ENCODE measurements around the gene MSRB2.

Gene MSRB2

DNA sequence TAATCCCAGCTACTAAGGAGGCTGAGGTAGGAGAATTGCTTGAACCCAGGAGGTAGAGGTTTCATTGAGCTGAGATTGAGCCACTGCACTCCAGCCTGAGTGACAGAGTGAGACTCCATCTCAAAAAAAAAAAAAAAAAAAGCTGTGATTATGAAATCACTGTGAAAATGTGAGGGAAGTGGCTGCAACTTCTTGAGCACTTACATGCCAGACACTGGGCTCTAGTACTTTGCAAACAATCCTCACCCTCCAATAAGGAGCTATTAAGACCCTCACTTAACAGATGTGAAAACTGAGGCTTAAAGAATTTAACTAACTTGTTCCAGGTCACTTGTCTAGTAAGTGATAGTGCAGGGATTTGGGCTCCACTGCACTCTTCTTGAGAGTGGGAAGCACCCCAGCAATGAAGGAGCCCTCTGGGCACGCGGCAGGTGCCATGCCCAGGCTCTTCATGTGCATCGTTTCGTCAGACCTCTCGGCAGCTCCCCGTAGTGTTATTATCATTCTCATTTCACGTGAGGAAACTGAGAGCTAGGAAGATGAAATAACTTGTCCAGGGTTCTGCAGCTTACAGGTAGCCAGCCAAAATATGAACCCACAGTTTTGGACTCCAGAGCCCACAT, 19.0 kb downstream of the MSRB2 start:
- no peak for DNase-seq

GRCh38 chr10:23116486-23117205, 21.3 kb downstream of the MSRB2 start:
- DNase-seq = no peak

- no peak for DNase-seq
These were observed 24.9 kb downstream of the MSRB2 start for GRCh38 chr10:23120001-23120934.

- DNase-seq = no peak
These were observed 25.8 kb downstream of the MSRB2 start for GRCh38 chr10:23121135-23121534.

GRCh38 chr10:23136462-23136861, 41.1 kb downstream of the MSRB2 start:
- no peak for DNase-seq

DNA sequence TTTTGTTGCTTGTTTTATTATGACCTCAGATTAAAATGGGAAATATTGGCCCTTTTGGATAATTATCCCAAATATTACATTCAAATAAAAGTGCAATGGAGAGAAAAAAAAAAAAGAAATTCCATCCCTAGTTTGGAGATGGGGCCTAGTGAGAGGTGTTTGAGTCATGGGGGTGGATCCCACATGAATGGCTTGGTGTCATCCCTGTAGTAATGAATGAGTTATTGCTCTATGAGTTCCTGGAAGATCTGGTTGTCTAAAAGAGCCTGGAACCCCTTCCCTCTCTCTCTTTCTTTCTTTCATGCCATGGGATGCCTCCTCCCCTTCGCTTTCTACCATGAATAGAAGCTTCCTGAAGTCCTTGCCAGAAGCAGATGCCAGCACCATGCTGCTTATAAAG, 44.3 kb downstream of the MSRB2 start:
- no peak for DNase-seq

DNA sequence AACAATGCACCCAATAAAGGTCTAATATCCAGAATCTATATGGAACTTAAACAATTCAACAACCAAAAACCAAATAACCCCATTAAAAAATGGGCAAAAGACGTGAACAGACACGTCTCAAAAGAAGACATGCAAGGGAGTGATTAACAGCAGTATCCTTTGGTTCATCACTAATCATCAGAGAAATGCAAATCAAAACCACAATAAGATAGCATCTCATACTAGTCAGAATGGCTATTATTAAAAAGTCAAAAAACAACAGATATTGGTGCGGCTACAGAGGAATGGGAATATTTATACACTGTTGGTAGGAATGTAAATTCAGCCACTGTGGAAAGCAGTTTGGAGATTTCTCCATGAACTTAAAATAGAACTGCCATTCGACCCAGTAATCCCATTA, 46.6 kb downstream of the MSRB2 start:
- DNase-seq = no peak

DNA sequence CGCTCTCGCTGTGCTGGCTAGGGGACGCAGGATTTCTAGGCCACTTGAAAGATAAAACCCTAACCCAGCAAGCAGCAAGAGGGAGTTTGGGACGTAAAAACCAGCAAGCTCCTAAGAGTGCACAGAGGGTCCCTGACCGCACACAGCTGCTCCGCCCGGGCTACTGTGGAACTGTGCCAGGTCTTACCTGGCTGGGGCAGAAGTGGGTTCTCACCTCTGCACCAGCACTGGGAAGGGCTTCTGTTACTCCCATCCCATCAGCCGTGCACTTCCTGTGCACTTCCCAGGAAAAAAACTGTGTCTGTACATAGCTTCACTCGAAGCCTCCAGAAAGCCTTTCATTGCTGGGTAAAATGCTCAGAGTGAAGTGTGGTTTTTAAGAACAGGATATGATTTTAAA, 50.9 kb downstream of the MSRB2 start:
- no peak for DNase-seq

DNA sequence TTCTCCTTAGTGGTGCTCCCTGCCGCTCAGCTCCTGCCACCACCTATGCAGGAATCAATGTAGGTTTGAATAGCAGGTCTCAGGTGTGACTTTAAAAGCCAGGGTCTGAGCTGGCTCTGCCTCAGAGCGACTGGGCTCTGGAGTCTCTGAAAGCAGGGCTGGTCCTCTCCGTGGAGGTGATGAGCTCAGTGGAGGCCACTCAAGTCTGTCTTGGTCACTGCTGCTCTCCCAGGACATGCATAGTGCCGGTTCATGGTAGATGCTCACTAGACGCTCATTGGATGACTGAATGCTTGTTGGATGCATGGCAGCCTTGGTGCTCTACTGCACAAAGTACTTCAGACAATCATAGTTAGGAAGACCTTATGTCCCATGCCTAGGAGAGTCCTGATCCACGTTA, 51.7 kb downstream of the MSRB2 start:
- no peak for DNase-seq

DNA sequence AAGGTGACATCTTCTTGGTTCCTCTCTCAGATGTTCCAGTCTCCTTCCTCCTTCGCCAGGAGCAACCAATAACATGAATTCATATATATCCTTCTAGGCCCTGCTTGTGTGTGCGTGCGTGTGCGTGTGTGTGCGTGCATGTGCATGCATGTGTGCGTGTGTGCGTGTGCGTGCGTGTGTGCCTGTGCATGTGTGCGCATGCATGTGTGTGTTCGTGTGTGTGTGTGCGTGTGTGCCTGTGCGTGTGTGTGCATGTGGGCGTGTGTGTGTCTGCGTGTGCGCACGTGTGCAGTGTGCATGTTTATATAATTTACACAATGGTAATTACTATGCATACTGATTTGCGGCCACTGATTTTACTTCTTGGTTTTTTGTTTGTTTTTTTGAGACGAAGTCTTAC, 52.8 kb downstream of the MSRB2 start:
- DNase-seq = no peak

DNA sequence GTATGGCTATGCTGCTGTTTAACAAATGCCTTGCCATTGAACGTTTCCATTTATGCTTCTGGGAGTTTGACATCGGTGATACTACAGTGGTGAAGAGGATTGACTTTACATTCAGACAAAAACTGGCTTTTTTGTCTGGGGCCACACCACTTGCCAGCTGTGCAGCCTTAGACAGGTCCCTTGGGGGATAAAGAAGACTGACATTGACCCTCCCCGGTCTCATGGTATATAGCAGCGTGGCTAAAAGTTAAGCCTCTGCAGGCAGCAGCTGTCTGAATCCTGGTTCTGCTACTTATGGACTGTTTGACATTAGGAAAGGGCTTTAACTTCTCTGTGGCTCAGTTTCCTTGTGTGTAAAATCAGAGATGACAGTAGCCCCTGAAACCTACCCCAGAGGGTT, 54.7 kb downstream of the MSRB2 start:
- no peak for DNase-seq

- no peak for DNase-seq
These were observed 55.2 kb downstream of the MSRB2 start for GRCh38 chr10:23150610-23151009.

GRCh38 chr10:23151071-23151470, 55.7 kb downstream of the MSRB2 start:
- no peak for DNase-seq

- DNase-seq = no peak
These were observed 59.8 kb downstream of the MSRB2 start for GRCh38 chr10:23155169-23155568.

DNA sequence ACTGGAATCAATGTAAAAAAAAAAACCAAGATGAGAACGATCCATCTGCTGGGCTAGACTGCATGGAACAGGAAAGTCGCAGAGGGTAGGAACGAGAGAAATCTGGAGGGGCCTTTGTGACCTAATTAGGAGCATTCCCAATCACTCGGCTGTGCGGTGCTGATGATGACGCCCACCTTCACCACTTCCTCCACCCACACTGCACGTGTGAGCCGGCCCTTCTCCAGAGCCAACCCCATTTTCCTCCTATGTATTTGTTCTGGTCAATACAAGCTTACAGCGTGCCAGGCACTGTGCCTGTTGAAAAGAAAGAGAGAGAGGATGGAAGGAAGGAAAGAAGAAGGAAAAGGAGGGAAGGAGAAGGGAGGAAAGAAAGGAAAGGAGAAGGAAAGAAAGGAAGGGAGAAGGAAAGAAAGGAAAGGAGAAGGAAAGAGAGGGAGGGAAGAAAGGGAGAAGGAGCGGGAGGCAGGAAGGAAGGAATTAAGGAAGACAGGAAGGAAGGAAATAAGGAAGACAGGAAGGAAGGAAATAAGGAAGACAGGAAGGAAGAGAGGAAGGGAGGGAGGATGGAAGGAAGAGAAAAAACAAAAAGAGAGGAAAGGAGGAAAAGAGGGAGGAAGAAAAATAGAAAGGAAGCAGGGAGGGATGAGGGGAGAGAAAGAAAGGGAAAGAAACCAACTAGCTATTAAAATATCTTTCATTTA, 61.2 kb downstream of the MSRB2 start:
- DNase-seq = no peak

- DNase-seq = no peak
These were observed 61.9 kb downstream of the MSRB2 start for GRCh38 chr10:23157239-23157681.

DNA sequence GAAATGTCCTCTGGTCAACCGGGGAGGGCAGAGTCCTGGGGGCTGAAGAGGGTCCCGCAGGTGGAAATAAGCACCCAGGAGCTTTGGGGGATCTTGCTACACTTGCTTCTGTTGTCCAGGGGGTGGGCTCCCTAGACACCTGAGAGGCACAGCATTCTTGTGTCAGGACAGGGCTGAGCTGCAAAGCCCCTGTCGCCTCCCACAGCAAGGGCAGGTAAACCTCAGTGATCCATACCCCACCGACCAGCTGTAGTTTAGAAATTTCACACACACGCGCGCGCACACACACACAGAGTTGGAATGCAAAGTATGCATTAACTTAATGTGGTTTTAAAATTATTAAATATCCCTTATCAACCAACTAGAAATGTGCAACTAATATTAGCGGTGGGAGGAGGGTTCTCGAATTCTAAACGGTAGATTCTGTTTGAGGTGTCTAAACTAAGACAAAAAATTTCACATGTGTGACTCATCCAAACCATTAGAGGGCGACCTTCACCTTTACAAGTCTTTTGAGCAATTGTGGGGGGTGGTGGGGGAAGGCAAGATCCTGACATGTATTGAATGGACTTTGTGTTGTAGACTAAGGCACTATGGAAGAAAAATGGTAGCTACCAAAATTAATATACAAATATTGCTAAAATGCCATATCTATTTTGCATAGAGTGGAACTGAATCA, 62.5 kb downstream of the MSRB2 start:
- DNase-seq = no peak

GRCh38 chr10:23158370-23158769, 63.0 kb downstream of the MSRB2 start:
- peak; percentile 8 for DNase-seq

DNA sequence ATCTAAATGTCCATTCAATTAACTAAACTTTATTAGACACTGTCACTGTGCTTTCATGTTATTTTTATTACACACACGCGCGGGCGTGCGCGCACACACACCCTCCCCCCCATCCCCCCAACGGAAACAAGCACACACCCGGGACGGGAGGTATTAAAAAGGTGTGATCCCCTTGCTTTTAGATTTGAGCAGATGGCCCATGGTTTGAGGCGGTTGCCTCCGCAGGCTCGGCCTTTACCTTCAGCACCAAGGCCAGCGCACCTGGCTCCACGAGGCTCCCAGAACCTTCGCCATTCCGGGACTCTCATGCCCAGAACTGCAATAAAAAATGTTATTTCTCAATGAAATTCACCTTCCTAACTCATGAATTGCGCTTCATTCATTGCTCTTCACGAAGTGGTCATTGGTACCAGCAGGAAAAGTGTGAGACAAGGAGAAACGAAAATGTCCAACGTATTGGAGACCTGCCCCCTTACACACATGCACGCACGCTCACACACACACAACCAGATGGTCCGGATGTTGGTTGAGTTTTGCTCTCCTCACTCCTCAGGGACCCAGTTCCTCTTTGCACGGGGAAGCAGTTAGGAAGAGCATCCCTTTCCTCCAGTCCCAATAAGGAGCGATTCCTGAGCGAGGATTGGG, 76.0 kb downstream of the MSRB2 start:
- no peak for DNase-seq

All from KG1 (cell line).